ENCODE results near the gene TNIK.

The TNIK gene

GRCh38 chr3:171132873-171133272 lies 327.3 kb downstream of the TNIK start:
- peak; percentile 93 for DNase-seq (ENCODE audit: low read depth)
- TF ChIP-seq CTCF (conservative IDR thresholded peaks at IDR 0.05; ENCODE audit: control insufficient read depth, insufficient read depth, low read depth, low read length): no peak
- no peak overlapping the region for H3K4me3 ChIP-seq (ENCODE audit: control insufficient read depth, low read depth, low read length)

- DNase-seq (ENCODE audit: low read depth): peak; percentile 49
- no peak for TF ChIP-seq CTCF (conservative IDR thresholded peaks at IDR 0.05; ENCODE audit: control insufficient read depth, insufficient read depth, low read depth, low read length)
- no peak overlapping the region for H3K4me3 ChIP-seq (ENCODE audit: control insufficient read depth, low read depth, low read length)
Measured at GRCh38 chr3:171129827-171130226, 330.4 kb downstream of the TNIK start.

- TF ChIP-seq CTCF (conservative IDR thresholded peaks at IDR 0.05; ENCODE audit: control insufficient read depth, insufficient read depth, low read depth, low read length): no peak
- DNase-seq (ENCODE audit: low read depth): no peak
Measured at GRCh38 chr3:171127611-171128010, 332.6 kb downstream of the TNIK start.

GRCh38 chr3:171126478-171127209 lies 333.6 kb downstream of the TNIK start:
- DNase-seq (ENCODE audit: low read depth): no peak
- TF ChIP-seq CTCF (conservative IDR thresholded peaks at IDR 0.05; ENCODE audit: control insufficient read depth, insufficient read depth, low read depth, low read length): no peak
- no peak overlapping the region for H3K4me3 ChIP-seq (ENCODE audit: control insufficient read depth, low read depth, low read length)

More at GRCh38 chr3:171127611-171128010, 332.6 kb downstream of the TNIK start:
- no peak overlapping the region for H3K4me3 ChIP-seq (ENCODE audit: control insufficient read depth, low read depth, low read length)

GRCh38 chr3:171125010-171125409 lies 335.2 kb downstream of the TNIK start:
- TF ChIP-seq CTCF (conservative IDR thresholded peaks at IDR 0.05; ENCODE audit: control insufficient read depth, insufficient read depth, low read depth, low read length): no peak
- DNase-seq (ENCODE audit: low read depth): no peak
- no peak overlapping the region for H3K4me3 ChIP-seq (ENCODE audit: control insufficient read depth, low read depth, low read length)

GRCh38 chr3:171123915-171124314 lies 336.3 kb downstream of the TNIK start:
- TF ChIP-seq CTCF (conservative IDR thresholded peaks at IDR 0.05; ENCODE audit: control insufficient read depth, insufficient read depth, low read depth, low read length): no peak
- no peak overlapping the region for H3K4me3 ChIP-seq (ENCODE audit: control insufficient read depth, low read depth, low read length)
- DNase-seq (ENCODE audit: low read depth): no peak

All from fibroblast of mammary gland (primary cell).